GM21723 (cell line): ENCODE data around the gene EEA1.
"Not testable (repeated sequence)": the region's sequence is repeated elsewhere in the genome, so short reads cannot be mapped to it uniquely, and the experiment has no call there.

ENCODE experiments used
- ATAC-seq: cut with Tn5 transposase; IDR thresholded peaks from one replicate; pipeline ENCODE4 v1.9.1; 2021; ENCODE audit warnings: mild to moderate bottlenecking, moderate library complexity; ENCODE audit not compliant: unreplicated experiment

EEA1 gene

GRCh38 chr12:92757597-92758121 lies 171.4 kb downstream of the EEA1 start:
- ATAC-seq, result no peak

DNA sequence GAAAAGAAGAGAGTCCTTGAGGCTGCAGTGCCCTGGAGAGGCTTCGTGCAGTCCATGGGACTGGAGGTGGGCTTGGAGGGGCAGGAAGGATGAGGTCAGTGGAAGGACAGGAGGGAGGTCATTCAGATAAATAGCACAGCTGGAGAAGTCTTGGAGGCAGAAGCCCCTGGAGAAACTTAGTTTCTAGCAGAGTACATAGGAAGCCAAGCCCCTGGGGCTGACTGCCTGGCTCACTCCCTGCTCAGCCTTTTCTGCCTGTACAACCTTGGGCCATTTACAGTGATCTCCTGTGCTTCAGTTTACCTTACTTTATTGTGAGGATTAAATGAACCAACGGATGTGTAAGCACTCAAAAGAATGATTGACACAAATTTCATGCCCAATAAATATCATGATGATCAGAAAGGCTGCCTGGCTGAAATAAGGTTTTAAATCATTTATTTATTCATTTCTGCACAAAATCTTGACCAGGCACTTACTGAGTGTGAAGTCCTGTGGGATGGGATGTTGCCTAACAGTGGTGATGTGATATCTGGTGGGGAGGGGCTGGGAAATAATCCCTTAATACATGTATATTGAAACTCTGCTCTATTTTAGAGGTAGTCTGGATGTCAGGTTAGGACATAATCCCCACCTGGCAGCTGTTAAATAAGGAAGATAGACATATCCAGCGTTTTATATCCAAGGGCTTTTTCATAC lies 172.0 kb downstream of the EEA1 start:
- ATAC-seq, result no peak

- no peak for ATAC-seq
Measured at GRCh38 chr12:92753976-92754885, 174.9 kb downstream of the EEA1 start.

- ATAC-seq, result not testable (repeated sequence)
Measured at GRCh38 chr12:92749691-92750090, 179.4 kb downstream of the EEA1 start.

GRCh38 chr12:92747151-92747550 lies 181.9 kb downstream of the EEA1 start:
- no peak for ATAC-seq

GRCh38 chr12:92745856-92746550 lies 183.1 kb downstream of the EEA1 start:
- no peak for ATAC-seq

- no peak for ATAC-seq
Measured at GRCh38 chr12:92743026-92743425, 186.1 kb downstream of the EEA1 start.

- no peak for ATAC-seq
Measured at GRCh38 chr12:92740411-92740810, 188.7 kb downstream of the EEA1 start.

- ATAC-seq, result no peak
Measured at GRCh38 chr12:92739113-92739512, 190.0 kb downstream of the EEA1 start.

- ATAC-seq, result no peak
Measured at GRCh38 chr12:92737855-92738850, 190.9 kb downstream of the EEA1 start.

DNA sequence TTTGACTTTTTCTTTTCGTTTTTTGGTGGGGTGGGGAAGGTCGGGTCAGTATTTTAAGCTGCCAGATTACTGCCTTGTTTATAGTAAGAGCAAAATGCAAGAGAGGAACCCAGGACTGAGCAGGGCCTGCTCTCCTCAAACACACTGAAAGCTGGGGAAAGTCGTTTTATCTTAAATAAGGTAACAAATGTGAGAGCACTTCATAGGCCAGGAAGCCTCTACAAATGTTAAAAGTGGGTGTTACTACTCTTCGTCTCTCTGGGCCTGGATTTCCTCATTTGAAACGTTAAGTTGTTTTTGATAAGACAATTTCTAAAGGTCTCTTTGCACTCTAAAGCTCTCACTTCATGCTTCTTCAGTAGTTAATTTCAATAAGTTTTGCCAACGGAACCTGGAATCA lies 192.5 kb downstream of the EEA1 start:
- ATAC-seq, result no peak

GRCh38 chr12:92735131-92735721 lies 193.9 kb downstream of the EEA1 start:
- no peak for ATAC-seq

- ATAC-seq, result no peak
Measured at GRCh38 chr12:92733661-92734060, 195.4 kb downstream of the EEA1 start.

GRCh38 chr12:92733181-92733580 lies 195.9 kb downstream of the EEA1 start:
- no peak for ATAC-seq

GRCh38 chr12:92732716-92733115 lies 196.4 kb downstream of the EEA1 start:
- no peak for ATAC-seq

- no peak for ATAC-seq
Measured at GRCh38 chr12:92732216-92732615, 196.9 kb downstream of the EEA1 start.

DNA sequence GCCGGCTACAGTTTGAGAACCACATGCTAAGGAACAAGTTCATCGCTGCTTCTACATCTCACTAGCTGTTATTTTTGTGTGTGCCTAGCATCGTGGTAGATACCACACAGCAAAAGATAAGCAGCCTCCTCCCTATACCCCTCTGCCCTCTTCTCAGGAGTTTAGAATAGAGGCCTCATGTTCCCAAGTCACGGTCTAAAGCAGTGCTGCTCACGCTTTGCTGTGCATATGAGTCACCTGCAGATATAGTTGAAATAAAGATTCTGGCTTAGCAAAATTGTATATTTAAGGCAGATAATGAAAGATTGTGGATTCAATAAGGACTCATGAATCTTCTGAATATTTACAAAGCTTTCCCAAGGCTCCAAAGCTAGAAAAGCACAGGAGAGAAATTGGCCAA lies 198.3 kb downstream of the EEA1 start:
- no peak for ATAC-seq

DNA sequence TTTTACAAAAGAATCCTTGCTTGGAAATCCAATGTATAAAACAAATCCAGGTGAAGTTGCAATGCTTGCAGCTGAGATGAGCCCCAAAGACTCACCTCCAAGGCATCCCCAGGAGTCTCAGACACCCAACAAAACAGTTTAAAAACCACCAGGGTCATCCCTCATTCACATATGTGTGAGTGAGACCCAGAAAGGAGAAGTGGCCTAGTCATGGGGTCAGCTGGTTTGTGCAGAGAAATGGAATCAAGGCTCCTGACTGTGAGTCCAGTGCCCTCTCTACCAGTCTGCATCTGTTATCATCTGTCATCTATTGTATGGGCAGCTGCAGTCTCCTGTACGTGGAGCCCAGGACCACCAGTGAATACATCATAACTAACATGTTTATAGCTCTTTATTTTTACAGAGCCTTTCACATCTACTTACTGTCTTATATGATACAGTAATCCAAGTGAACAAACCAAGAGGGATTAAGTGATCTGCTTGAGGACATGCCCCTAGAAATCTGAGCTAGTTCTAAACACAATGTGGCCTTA lies 199.3 kb downstream of the EEA1 start:
- ATAC-seq, result no peak

GRCh38 chr12:92726850-92727249 lies 202.2 kb downstream of the EEA1 start:
- ATAC-seq, result no peak
